HG03097 (cell line): ENCODE measurements around the gene IRF2BPL.

Experiments
- ATAC-seq: cut with Tn5 transposase; IDR thresholded peaks from one replicate; pipeline ENCODE4 v1.9.1; 2021; ENCODE audit not compliant: unreplicated experiment, low FRiP score

Gene IRF2BPL

GRCh38 chr14:77055306-77055705, 26.8 kb upstream of the IRF2BPL start:
- ATAC-seq, result no peak

DNA sequence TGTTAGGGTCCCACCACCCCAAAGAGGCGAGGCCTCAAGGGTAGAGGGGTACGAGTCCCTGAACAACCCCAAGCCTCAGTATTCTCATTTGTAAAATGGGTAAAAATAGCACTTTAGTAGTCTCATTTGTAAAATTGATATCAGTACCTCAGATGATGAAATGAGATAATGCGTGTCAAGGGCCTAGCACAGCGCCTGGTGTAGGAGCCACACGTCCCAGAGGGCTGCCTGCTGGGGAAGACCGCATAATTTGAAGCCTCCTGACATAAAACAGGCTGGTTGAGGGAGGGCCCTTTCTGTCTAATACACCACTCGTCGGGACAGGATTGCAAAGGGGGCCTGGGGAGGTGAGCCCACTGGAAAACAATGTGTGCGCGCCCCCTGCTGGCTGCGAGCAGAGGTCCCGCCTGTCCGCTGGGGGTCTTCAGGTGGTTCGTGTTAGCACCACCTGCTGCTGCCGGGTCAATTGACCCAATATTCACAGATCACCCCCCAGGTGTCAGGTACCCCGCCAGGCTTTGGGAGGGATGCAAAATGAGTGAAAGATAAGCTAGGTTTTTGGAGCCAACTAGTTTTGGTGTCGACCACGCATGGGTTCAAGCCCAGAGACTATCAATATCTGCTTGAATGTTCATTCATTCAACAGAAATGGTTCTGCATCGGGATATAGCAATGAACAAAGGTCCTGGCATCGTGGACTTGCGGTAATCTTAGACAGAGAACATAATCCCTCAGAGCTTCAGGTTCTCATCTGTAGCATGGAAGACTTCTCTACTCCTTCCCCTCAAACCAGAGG, 24.7 kb upstream of the IRF2BPL start:
- ATAC-seq, result no peak

GRCh38 chr14:77052281-77053044, 24.0 kb upstream of the IRF2BPL start:
- no peak for ATAC-seq

- ATAC-seq, result no peak
Measured at GRCh38 chr14:77051116-77051515, 22.6 kb upstream of the IRF2BPL start.

DNA sequence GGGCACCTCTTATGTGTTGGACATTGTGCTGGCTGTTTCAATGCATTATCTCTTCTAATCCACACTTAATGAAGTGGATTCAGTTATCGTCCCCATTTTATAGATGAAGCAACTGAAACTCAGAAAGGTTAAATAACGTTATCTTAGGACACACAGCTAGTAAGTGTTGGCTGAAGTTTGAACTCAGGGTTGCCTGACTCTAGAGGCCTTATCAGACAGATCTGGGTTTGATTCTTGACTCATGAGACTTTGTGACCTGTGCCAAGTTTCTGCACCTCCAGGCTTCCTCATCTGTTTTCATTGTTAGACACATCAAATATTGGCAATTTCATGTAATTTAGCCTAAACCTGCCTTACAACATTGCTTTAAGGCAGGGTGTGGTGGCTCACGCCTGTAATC, 18.2 kb upstream of the IRF2BPL start:
- ATAC-seq, result no peak

- ATAC-seq, result no peak
Measured at GRCh38 chr14:77045238-77046162, 17.0 kb upstream of the IRF2BPL start.

DNA sequence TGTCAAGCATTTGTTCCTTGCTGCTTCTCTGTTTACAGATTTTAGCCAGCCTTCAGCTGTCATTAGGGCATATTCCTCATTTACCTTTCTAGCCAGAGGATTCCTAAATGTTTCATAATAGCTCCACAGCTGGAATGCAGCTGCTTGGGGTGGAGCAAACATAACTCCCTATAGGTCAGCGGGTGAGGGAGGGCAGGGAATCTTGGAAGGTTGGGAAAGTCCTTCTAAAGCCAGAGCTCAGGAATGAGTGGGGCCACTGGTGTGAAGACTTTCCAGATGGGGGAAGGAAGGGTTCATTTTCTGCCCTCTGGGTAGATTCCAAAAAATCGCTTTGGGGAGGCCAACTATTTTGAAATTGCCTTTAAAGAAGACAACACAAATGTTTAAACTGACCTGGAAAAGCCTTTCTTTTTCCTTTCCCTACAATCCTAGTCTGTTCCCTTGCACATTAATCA, 16.3 kb upstream of the IRF2BPL start:
- no peak for ATAC-seq

DNA sequence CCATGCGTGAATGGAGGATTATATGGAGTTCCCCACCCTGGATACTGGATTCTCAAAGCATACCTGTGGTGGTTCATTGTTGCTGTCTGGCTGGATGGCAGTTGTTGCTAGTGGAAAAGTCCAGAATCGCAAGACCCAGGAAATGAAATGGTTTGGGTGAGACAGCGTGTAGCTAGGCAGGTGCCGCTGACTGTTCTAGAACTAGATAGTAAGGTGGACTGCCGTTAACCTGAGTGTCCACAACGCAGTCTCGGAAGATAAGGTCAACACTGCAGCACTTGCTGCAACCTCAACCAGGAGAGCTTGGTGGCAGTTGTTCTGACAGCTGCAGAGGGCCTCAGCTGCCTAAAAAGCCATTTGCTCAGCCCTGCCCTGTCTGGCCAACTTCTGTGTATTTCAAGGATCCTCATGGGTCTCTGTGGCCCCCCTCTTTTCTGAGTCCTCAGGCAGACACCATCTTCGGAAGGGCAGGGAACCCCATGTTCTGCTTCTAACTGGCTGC, 15.5 kb upstream of the IRF2BPL start:
- no peak for ATAC-seq

DNA sequence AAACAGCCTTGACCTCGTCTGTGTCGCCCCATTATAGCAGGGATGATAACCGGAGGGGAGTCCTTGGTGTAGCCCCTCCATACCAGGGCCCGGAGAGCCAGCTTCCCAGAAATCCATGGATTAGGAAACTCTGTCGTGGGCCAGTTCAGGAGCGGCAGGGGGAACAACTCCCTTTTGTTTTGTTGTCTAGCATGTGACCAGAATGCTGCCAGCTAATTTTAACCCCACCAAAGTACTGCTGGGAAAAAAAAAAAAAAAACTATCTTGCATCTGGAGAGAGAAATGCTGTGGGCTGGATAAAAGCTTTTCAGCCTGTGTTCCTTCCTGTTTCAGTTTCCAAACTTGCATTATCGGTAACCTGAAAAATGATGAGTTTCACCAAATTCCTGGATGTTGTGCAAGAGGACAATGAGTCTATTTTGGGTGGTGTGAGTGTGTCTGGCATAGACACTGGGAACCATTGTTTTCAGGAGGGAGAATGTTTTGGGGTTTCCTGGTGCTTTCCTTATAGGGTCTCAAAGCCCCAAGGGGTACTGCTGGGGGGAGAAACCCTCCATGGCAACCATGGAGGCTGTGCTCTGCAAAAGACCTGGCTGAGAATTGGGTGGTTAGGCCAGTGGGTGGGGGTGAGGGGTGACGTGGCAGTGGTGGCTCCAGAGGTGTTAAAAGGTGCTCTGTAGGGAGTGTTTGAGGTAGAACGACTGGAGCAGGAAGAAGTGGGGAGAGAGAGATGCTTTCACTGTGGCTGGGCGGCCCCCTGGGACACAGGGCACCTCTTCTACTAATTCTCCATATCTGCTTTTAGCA, 14.9 kb upstream of the IRF2BPL start:
- no peak for ATAC-seq

GRCh38 chr14:77041881-77042545, 13.5 kb upstream of the IRF2BPL start:
- no peak for ATAC-seq

DNA sequence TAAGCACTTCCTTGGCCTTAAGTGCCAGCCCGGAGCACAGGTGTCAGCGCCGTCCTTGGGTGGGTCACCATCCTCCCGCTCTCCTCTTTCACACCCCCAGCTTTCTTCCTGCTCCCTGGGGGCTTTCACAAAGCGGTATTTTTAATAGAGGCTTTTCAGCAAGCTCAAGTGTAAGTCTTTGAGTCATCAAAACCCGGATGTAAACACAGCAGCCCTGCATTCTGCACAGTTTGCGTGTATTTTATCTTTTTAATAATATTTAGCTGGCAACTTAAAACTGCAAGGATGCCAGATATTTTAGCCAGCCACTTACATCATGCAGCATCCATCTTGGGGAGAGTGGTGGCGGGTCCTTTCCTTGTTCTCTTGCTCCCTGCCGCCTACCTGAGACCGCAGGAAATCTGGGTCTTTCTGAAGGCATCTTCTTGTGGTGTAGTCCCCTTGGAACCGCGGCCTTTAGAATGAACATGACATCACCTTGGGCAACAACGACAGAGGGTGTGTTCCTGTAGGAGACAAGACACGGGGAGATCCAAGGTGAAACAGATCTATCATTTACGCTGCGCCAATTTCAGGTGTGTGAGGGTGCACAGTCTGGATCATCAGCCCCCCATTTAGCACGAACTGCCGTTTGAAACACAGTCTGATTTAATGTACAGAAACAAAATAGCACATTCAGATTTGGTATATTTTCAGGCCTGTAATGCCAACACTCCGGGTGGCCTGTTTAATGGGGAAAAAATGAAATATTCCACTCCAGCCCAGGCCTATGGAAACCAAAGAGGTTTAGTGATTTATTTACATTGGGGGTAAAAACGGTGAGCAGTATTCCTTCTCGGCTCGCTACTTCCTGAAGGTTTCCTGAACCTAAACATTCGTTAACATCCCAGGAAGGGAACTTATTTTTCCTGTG, 12.5 kb upstream of the IRF2BPL start:
- ATAC-seq, result peak; percentile 27

- ATAC-seq, result peak; percentile 43
Measured at GRCh38 chr14:77040059-77040740, 11.7 kb upstream of the IRF2BPL start.

- no peak for ATAC-seq
Measured at GRCh38 chr14:77039285-77040058, 11.0 kb upstream of the IRF2BPL start.

GRCh38 chr14:77037938-77038568, 9.5 kb upstream of the IRF2BPL start:
- ATAC-seq, result no peak

DNA sequence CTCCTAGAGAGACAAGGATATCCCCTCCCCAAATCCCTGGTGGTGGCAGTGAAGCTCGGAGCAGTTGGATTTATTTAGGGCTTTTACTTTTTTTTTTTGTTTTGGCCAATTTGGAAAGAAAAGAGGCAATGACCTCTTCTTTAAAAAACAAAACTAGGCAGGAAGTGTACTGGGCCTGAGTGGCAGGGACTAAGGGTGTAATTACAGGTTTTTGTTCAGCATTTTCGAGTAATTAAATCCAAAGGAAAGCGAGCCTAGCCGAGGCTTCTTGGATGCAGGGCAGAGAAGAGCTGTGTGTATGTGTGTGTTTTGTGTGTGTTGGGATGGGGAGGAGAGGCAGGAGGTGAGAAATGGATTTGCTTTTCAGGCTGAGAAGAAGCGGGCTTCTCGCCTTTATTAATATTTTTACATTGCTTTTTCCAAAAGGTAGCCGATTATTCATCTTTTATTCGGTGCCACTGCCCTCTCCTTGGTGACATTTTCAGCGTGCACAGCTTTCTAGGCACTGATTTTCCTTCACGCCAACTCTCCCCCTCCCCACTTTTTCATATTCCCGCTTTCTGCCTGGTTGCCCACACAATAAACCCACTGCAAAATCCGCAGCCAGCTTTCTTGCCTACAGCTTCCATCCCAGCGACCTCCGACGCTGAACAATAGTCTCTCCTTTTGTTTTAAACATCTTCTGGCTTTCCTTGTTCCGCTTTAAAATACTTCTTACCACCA, 8.9 kb upstream of the IRF2BPL start:
- ATAC-seq, result no peak
